ENCODE results near the gene DOCK1.

GRCh38 chr10:126892226-126893175, 12.7 kb upstream of the DOCK1 start:
- TF ChIP-seq CTCF (IDR thresholded peaks at IDR 0.05), result no peak
- no peak for TF ChIP-seq POLR2A (IDR thresholded peaks at IDR 0.05)
